ENCODE measurements around the gene TBX5.

The TBX5 gene

GRCh38 chr12:114344831-114345230 lies 61.1 kb downstream of the TBX5 start:
- H3K27ac Mint-ChIP-seq: no peak overlapping the region
- H3K4me1 Mint-ChIP-seq: no peaks in the 10 kb centered on the region

GRCh38 chr12:114344303-114344663 lies 61.7 kb downstream of the TBX5 start:
- no peak for DNase-seq
- Mint-ChIP-seq H3K9me3 (no peaks in the 10 kb centered on the region), H3K4me3 (no peak overlapping the region), H3K27me3 (no peaks in the 10 kb centered on the region), H3K4me1 (no peaks in the 10 kb centered on the region), H3K27ac (no peak overlapping the region), H3K36me3 (no peaks in the 10 kb centered on the region)
- CTCF ChIA-PET: no interaction called here

More at GRCh38 chr12:114344831-114345230, 61.1 kb downstream of the TBX5 start:
- no peaks in the 10 kb centered on the region for H3K9me3 Mint-ChIP-seq
- no peaks in the 10 kb centered on the region for H3K36me3 Mint-ChIP-seq
- no peaks in the 10 kb centered on the region for H3K27me3 Mint-ChIP-seq
- DNase-seq: no peak
- CTCF ChIA-PET: no interaction called here
- H3K4me3 Mint-ChIP-seq: no peak overlapping the region

GRCh38 chr12:114343585-114344302 lies 62.2 kb downstream of the TBX5 start:
- DNase-seq: no peak
- no peak overlapping the region for H3K27ac Mint-ChIP-seq
- H3K36me3 Mint-ChIP-seq: no peaks in the 10 kb centered on the region
- no peaks in the 10 kb centered on the region for H3K27me3 Mint-ChIP-seq
- CTCF ChIA-PET: no interaction called here
- no peak overlapping the region for H3K4me3 Mint-ChIP-seq
- no peaks in the 10 kb centered on the region for H3K9me3 Mint-ChIP-seq
- H3K4me1 Mint-ChIP-seq: no peaks in the 10 kb centered on the region

- DNase-seq: no peak
- Mint-ChIP-seq H3K9me3 (no peaks in the 10 kb centered on the region), H3K4me3 (no peak overlapping the region), H3K27me3 (no peaks in the 10 kb centered on the region), H3K27ac (no peak overlapping the region), H3K4me1 (no peaks in the 10 kb centered on the region), H3K36me3 (no peaks in the 10 kb centered on the region)
- CTCF ChIA-PET: interaction anchor here (0.8 kb wide), 1 partner anchor 30 kb away, joined by 3 read pairs; no protein-coding TSS in a partner anchor
These were observed 63.3 kb downstream of the TBX5 start for GRCh38 chr12:114342656-114343055.

GRCh38 chr12:114341635-114342034 lies 64.3 kb downstream of the TBX5 start:
- no peaks in the 10 kb centered on the region for H3K9me3 Mint-ChIP-seq
- no peaks in the 10 kb centered on the region for H3K36me3 Mint-ChIP-seq
- H3K4me1 Mint-ChIP-seq: no peaks in the 10 kb centered on the region
- no peak overlapping the region for H3K27ac Mint-ChIP-seq
- CTCF ChIA-PET: no interaction called here
- DNase-seq: no peak
- H3K4me3 Mint-ChIP-seq: no peak overlapping the region
- H3K27me3 Mint-ChIP-seq: no peaks in the 10 kb centered on the region

- Mint-ChIP-seq H3K36me3 (no peaks in the 10 kb centered on the region), H3K9me3 (peaks cover 1% of the 10 kb centered on the region), H3K4me3 (no peak overlapping the region), H3K27me3 (no peaks in the 10 kb centered on the region), H3K4me1 (no peaks in the 10 kb centered on the region), H3K27ac (no peak overlapping the region)
- DNase-seq: no peak
- CTCF ChIA-PET: no interaction called here
These were observed 65.7 kb downstream of the TBX5 start for GRCh38 chr12:114340231-114340630.

- no peak overlapping the region for H3K27ac Mint-ChIP-seq
- no peak for DNase-seq
- no peak overlapping the region for H3K4me3 Mint-ChIP-seq
- H3K27me3 Mint-ChIP-seq: no peaks in the 10 kb centered on the region
- H3K4me1 Mint-ChIP-seq: no peaks in the 10 kb centered on the region
- CTCF ChIA-PET: no interaction called here
- H3K9me3 Mint-ChIP-seq: peaks cover 1% of the 10 kb centered on the region
- H3K36me3 Mint-ChIP-seq: no peaks in the 10 kb centered on the region
These were observed 66.3 kb downstream of the TBX5 start for GRCh38 chr12:114339626-114340025.

GRCh38 chr12:114335607-114336006 lies 70.3 kb downstream of the TBX5 start:
- CTCF ChIA-PET: no interaction called here
- H3K4me3 Mint-ChIP-seq: no peak overlapping the region
- no peak overlapping the region for H3K27ac Mint-ChIP-seq

GRCh38 chr12:114334395-114334794 lies 71.5 kb downstream of the TBX5 start:
- Mint-ChIP-seq H3K36me3 (no peaks in the 10 kb centered on the region), H3K27me3 (no peaks in the 10 kb centered on the region), H3K27ac (no peak overlapping the region), H3K9me3 (peaks cover 6% of the 10 kb centered on the region), H3K4me3 (no peak overlapping the region), H3K4me1 (no peaks in the 10 kb centered on the region)
- CTCF ChIA-PET: no interaction called here
- DNase-seq: no peak

More at GRCh38 chr12:114335607-114336006, 70.3 kb downstream of the TBX5 start:
- Mint-ChIP-seq H3K9me3 (peaks cover 4% of the 10 kb centered on the region), H3K36me3 (no peaks in the 10 kb centered on the region), H3K27me3 (no peaks in the 10 kb centered on the region), H3K4me1 (no peaks in the 10 kb centered on the region)
- DNase-seq: no peak

- Mint-ChIP-seq H3K27ac (no peak overlapping the region), H3K27me3 (no peaks in the 10 kb centered on the region), H3K4me1 (no peaks in the 10 kb centered on the region), H3K9me3 (peaks cover 6% of the 10 kb centered on the region), H3K4me3 (no peak overlapping the region), H3K36me3 (no peaks in the 10 kb centered on the region)
- CTCF ChIA-PET: no interaction called here
- DNase-seq: no peak
These were observed 77.7 kb downstream of the TBX5 start for GRCh38 chr12:114328292-114328691.

- no peak for DNase-seq
- no peak overlapping the region for H3K27ac Mint-ChIP-seq
- no peaks in the 10 kb centered on the region for H3K4me1 Mint-ChIP-seq
- H3K4me3 Mint-ChIP-seq: no peak overlapping the region
- CTCF ChIA-PET: no interaction called here
- H3K36me3 Mint-ChIP-seq: no peaks in the 10 kb centered on the region
- H3K9me3 Mint-ChIP-seq: peaks cover 6% of the 10 kb centered on the region
- no peaks in the 10 kb centered on the region for H3K27me3 Mint-ChIP-seq
These were observed 78.2 kb downstream of the TBX5 start for GRCh38 chr12:114327765-114328164.

- Mint-ChIP-seq H3K27ac (no peak overlapping the region), H3K4me1 (no peaks in the 10 kb centered on the region), H3K36me3 (no peaks in the 10 kb centered on the region), H3K4me3 (no peak overlapping the region), H3K27me3 (no peaks in the 10 kb centered on the region), H3K9me3 (no peaks in the 10 kb centered on the region)
- CTCF ChIA-PET: interaction anchor here (0.5 kb wide), 1 partner anchor 159 kb away, joined by 5 read pairs; no protein-coding TSS in a partner anchor
- no peak for DNase-seq
These were observed 84.4 kb downstream of the TBX5 start for GRCh38 chr12:114321524-114321923.

GRCh38 chr12:114320968-114321367 lies 85.0 kb downstream of the TBX5 start:
- Mint-ChIP-seq H3K9me3 (no peaks in the 10 kb centered on the region), H3K36me3 (no peaks in the 10 kb centered on the region), H3K4me1 (no peaks in the 10 kb centered on the region), H3K27ac (no peak overlapping the region), H3K4me3 (no peak overlapping the region), H3K27me3 (no peaks in the 10 kb centered on the region)
- no peak for DNase-seq
- CTCF ChIA-PET: interaction anchor here (0.5 kb wide), 1 partner anchor 159 kb away, joined by 5 read pairs; no protein-coding TSS in a partner anchor

- Mint-ChIP-seq H3K4me1 (no peaks in the 10 kb centered on the region), H3K36me3 (no peaks in the 10 kb centered on the region), H3K9me3 (no peaks in the 10 kb centered on the region), H3K4me3 (no peak overlapping the region), H3K27ac (no peak overlapping the region), H3K27me3 (no peaks in the 10 kb centered on the region)
- CTCF ChIA-PET: no interaction called here
- DNase-seq: no peak
These were observed 85.8 kb downstream of the TBX5 start for GRCh38 chr12:114320101-114320500.

- CTCF ChIA-PET: no interaction called here
- Mint-ChIP-seq H3K27me3 (no peaks in the 10 kb centered on the region), H3K27ac (no peak overlapping the region), H3K4me1 (no peaks in the 10 kb centered on the region), H3K36me3 (no peaks in the 10 kb centered on the region), H3K9me3 (no peaks in the 10 kb centered on the region), H3K4me3 (no peak overlapping the region)
- DNase-seq: no peak
These were observed 86.5 kb downstream of the TBX5 start for GRCh38 chr12:114319422-114319821.
